HUES6 (cell line): ENCODE results near the gene PLXDC1.
"Not testable (repeated sequence)": the region's sequence is repeated elsewhere in the genome, so short reads cannot be mapped to it uniquely, and the experiment has no call there.

Experiments
- H3K27ac ChIP-seq: 2 replicates; pipeline ENCODE4 v1.7.0; 2013; ENCODE audit warnings: low read depth, mild to moderate bottlenecking, low read length, inconsistent platforms
- H3K27me3 ChIP-seq: 2 replicates; pipeline ENCODE4 v1.6.1; 2013; ENCODE audit warnings: low read length; ENCODE audit not compliant: control insufficient read depth, insufficient read depth
- H3K36me3 ChIP-seq: 2 replicates; pipeline ENCODE4 v1.6.1; 2013; ENCODE audit warnings: low read length; ENCODE audit not compliant: control insufficient read depth, insufficient read depth
- H3K4me1 ChIP-seq: 2 replicates; pipeline ENCODE4 v1.6.1; 2013; ENCODE audit warnings: low read length; ENCODE audit not compliant: control insufficient read depth, insufficient read depth
- H3K4me3 ChIP-seq: 2 replicates; pipeline ENCODE4 v1.5.1; 2013; ENCODE audit warnings: low read depth, low read length
- H3K9ac ChIP-seq: one replicate; pipeline ENCODE4 v1.6.1; 2013; ENCODE audit warnings: mild to moderate bottlenecking, low read length
- H3K9me3 ChIP-seq: 2 replicates; pipeline ENCODE4 v1.6.1; 2013; ENCODE audit warnings: low read depth, low read length; ENCODE audit not compliant: control insufficient read depth, insufficient read depth

The PLXDC1 gene

DNA sequence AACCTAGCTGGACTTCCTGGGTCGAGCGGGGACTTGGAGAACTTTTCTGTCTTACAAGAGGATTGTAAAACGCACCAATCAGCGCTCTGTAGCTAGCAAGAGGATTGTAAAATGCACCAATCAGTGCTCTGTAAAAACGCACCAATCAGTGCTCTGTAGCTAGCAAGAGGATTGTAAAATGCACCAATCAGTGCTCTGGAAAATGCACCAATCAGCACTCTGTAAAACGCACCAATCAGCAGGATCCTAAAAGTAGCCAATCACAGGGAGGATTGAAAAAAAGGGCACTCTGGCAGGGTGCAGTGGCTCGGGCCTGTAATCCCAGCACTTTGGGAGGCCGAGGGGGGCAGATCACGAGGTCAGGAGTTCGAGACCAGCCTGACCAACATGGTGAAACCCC is 17.1 kb upstream of the PLXDC1 start:
- Histone ChIP-seq H3K4me1 (peaks cover 35% of the 10 kb centered on the region), H3K27me3 (peaks cover 21% of the 10 kb centered on the region)
- H3K4me3 ChIP-seq, H3K9ac ChIP-seq, H3K9me3 ChIP-seq, H3K27ac ChIP-seq, H3K36me3 ChIP-seq: not testable (repeated sequence)

DNA sequence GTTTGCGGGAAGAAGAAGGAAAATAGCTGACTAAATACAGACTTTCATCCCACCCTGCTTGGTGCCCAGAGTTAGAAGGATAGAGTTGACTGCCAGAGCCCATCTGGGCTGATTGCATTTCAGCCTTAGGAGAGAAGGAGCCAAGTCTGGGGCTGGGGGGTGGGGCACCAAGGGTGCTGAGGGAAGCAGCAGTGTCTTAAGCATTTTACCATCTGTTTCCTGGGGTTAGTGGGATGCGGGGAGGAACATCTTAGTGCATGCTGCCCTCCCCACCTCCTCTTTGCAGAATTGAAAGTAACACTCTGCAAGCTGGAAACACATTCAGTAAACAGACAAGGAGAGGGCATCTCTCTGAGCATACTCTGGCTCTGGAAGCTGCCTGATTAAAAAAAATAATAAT is 16.0 kb upstream of the PLXDC1 start:
- Histone ChIP-seq H3K27ac (no peak overlapping the region), H3K36me3 (no peaks in the 10 kb centered on the region), H3K27me3 (peaks cover 21% of the 10 kb centered on the region), H3K4me3 (no peak overlapping the region; the same call in 1 of the 2 replicates), H3K9me3 (no peaks in the 10 kb centered on the region), H3K4me1 (peaks cover 32% of the 10 kb centered on the region), H3K9ac (no peak overlapping the region)

DNA sequence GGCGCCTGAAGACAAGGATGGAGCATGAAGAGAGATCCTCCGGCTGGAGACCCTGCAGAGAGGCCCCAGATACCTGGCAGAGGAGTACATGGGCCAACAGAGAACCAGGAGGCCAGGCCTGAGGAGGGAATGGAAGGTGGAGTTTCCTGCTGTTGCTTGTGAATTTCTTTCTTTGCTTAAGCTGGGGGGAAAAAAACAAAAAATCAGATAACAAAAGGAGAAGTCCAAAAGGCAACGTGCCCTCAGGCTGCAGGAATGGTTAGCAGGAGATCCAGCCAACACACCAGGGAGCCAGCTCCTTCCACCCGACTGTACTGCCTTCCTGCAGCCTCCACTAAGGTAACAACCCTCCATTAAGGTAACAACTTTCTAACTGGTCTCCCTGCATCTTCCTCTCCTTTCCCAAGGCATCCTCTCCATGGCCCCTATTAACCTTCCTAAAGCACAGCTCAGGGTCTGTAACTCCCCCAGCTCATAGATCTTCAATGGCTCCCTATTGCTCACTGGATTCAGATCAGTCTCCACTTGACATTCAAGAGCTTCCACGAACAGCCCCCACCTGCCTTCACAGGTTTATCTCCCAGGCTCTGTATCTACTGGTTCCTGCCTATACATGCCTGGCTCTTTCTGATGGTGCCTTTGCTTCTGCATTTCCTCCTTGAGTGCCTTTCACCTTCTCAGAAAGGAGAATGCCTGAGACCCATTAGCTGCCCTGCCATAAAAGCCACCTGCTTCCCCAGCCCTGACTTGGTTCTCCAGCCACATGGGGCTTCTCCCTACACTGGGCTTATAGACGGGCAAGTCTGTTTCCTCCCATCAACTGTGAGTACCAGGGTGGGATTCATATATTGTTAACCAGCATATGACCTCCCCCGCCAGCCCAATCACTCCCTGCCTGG is 15.2 kb upstream of the PLXDC1 start:
- Histone ChIP-seq H3K27me3 (peaks cover 21% of the 10 kb centered on the region), H3K4me1 (peaks cover 26% of the 10 kb centered on the region), H3K4me3 (peak overlapping the region; percentile 75; the same call in 1 of the 2 replicates), H3K9me3 (no peaks in the 10 kb centered on the region), H3K9ac (no peak overlapping the region), H3K36me3 (no peaks in the 10 kb centered on the region), H3K27ac (no peak overlapping the region)

DNA sequence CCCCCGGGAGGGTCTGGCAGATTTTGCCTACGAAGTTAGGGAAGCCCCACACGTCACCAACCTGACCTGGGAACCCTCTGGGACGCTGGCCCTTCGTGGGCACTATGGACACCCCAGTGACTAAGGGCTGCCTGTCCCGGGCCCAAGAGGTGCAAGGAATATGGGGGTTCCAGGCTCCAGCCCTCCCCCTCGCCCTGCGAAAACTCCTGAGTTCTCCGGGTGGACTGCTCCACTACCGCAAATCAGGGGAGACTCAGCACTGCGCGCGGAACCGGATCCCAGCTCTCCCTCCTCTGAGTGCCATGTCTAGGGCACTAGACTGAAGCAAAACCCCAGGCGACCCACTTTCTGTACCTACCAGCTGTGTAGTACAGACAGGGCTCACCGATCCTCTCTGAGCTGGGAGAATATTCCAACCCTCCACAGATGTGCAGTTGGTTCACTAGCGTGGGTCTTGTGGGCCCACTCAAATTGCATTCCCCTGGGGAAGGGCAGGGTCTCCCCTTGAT is 14.5 kb upstream of the PLXDC1 start, which contains the start of gene ARL5C:
ARL5C (minus strand) TSS at position 321 of the 509 bp plus-strand sequence. CDS start 401 bp downstream, outside the sequence.
- Histone ChIP-seq H3K27me3 (peaks cover 21% of the 10 kb centered on the region), H3K27ac (no peak within 1 kb of the TSS), H3K9ac (no peak within 1 kb of the TSS), H3K9me3 (no peaks in the 10 kb centered on the region), H3K4me3 (peak within 1 kb of the TSS; percentile 75), H3K4me1 (peaks cover 25% of the 10 kb centered on the region), H3K36me3 (no peaks in the 10 kb centered on the region)

DNA sequence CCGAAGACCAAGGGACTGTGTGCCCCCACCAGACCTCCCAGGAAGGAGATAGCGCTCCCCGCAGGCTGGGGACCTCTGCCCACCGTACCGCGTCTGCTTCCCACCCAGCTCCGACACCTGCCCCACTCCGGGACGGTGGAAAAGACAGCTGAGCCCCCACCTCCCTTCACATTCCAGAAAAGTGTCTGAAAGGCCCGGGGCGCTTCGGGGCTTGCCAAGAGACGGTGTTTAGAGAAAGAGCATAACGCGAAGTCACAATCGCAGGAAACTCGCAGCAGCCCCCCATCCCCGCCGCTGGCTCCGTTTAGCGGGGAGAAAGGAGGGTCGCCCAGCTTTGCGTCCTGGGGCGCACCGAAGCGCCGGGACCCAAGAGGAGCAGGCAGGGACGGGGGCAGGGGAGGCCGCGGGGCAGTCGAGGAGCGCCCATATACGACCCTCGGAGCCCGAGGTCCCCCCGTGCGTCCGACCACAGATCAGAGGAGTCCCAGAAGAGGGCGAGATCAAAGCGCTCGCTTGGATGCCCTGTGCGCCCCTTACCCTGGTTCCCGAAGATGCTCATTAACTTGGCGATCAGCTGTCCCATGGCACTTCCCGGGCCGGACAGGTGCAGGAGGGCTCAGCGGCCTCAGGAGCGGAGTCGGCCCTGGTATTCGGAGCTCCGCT is 13.9 kb upstream of the PLXDC1 start:
- Histone ChIP-seq H3K4me3 (peak overlapping the region; percentile 75), H3K27me3 (peaks cover 21% of the 10 kb centered on the region), H3K27ac (no peak overlapping the region), H3K36me3 (no peaks in the 10 kb centered on the region), H3K9ac (no peak overlapping the region), H3K4me1 (peaks cover 25% of the 10 kb centered on the region), H3K9me3 (no peaks in the 10 kb centered on the region)

DNA sequence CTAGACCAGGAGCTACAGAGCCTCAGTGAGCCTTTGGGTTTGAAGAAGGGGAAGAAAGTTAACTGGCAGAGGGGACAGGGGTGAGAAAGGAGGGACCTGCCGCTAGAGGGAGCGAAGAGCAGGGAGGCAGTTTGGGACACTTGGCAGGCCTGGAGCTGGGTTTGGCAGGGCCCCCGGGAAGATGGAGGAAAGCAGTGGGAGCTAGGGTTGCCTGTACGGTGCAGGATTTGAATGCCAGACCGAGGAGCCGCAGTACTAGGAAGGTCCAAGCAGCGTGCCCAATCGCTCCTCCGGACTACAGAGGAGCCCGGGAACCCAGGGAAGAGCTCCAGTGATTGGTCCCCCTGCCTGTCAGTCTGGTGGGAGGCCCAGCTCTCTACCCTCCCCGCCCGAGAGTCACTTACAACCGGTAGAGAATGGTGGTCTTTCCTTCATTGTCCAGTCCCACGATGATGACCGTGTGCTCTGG is 13.3 kb upstream of the PLXDC1 start:
- Histone ChIP-seq H3K27me3 (peaks cover 21% of the 10 kb centered on the region), H3K27ac (no peak overlapping the region), H3K4me3 (peak overlapping the region; percentile 75), H3K9me3 (no peaks in the 10 kb centered on the region), H3K36me3 (no peaks in the 10 kb centered on the region), H3K9ac (no peak overlapping the region), H3K4me1 (peaks cover 25% of the 10 kb centered on the region)

DNA sequence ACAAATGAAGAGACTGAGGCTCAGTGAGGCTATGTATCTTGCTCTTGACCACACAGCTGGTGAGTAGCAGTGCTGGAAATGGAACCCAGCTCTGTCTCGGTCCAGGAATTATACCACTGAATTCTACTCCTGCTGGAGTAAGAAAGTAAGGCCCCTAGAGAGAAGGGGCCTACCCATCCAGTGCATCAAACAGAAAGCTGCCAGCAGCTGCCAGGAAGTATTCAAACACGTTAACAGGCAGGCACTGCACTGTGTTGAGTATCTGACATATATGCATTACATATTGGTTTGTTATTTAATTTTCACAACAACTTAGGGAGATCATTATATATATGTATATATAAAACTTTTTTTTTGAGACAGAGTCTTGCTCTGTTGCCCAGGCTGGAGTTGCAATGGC is 10.5 kb upstream of the PLXDC1 start:
- peaks cover 19% of the 10 kb centered on the region for H3K4me1 ChIP-seq
- no peak overlapping the region for H3K27ac ChIP-seq
- no peak overlapping the region for H3K4me3 ChIP-seq
- H3K9me3 ChIP-seq: no peaks in the 10 kb centered on the region
- no peaks in the 10 kb centered on the region for H3K36me3 ChIP-seq
- peaks cover 21% of the 10 kb centered on the region for H3K27me3 ChIP-seq
- no peak overlapping the region for H3K9ac ChIP-seq

DNA sequence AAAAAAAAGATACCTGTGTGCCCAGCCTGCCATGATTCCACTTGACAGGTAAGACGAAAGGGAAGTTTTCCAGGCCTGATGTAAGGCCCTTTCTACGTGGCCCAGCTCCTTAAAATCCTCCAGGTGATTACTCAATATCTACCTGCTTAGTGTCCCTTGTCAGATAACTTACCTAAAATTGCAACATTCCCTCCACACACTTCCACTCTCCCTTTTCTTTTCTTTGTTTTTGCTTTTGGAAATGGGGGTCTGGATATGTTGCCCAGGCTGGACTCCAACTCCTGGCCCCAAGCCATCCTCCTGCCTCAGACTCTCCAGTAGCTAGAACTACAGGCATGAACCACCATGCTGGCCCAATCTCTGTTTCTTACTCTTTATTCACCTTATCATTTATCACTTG is 7.2 kb upstream of the PLXDC1 start:
- Histone ChIP-seq H3K9ac (no peak overlapping the region), H3K4me3 (no peak overlapping the region), H3K36me3 (no peaks in the 10 kb centered on the region), H3K27me3 (no peaks in the 10 kb centered on the region), H3K27ac (no peak overlapping the region), H3K9me3 (no peaks in the 10 kb centered on the region), H3K4me1 (0 out of 2 replicates have a peak, but pooled peaks cover 3% of the 10 kb centered on the region)

DNA sequence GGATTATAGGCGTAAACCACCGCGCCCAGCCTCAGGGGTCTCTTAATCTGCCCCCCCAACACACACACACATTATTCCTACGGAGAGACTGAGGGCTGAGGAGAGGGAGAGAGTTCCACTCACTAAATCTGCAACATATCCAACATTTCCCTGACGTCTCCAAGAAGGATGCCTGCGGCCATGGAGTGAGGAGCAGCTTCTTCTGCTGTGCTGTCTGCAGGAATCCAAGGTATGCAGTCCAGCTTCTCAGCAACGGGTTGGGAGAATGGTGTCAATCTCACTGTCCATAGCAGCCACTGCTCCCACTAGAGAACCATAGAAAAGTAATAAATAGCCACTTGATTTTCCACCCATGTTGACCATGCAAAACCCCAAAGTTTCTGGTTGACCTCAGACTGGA is 5.1 kb upstream of the PLXDC1 start:
- H3K27ac ChIP-seq: no peak overlapping the region
- H3K9me3 ChIP-seq: no peaks in the 10 kb centered on the region
- no peaks in the 10 kb centered on the region for H3K36me3 ChIP-seq
- no peak overlapping the region for H3K4me3 ChIP-seq
- H3K9ac ChIP-seq: no peak overlapping the region
- H3K4me1 ChIP-seq: peaks cover 3% of the 10 kb centered on the region; the same call in 1 of the 2 replicates
- peaks cover 10% of the 10 kb centered on the region for H3K27me3 ChIP-seq

DNA sequence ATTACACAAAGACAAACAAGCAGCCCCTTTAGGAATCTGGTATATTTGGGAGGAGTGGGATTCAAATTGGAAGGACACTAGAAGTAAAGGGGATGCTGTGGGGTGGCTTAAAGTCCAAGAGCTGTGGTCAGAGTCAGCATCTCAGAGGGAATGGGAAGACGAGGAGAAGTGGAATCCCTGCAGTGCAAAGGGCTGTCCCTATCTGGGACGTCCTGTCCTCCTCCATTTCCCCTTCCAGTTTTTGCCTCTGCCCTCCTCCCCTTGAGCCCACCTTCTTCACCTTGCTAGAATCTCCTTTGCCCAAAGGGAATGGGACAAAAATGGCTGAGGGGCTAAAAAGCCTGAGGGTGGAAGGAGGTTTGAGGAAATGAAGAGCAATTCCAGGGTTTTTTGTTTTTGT is 4.2 kb upstream of the PLXDC1 start:
- no peaks in the 10 kb centered on the region for H3K36me3 ChIP-seq
- no peak overlapping the region for H3K9ac ChIP-seq
- H3K27ac ChIP-seq: no peak overlapping the region
- peaks cover 3% of the 10 kb centered on the region; the same call in 1 of the 2 replicates for H3K4me1 ChIP-seq
- H3K4me3 ChIP-seq: no peak overlapping the region; the same call in 1 of the 2 replicates
- H3K9me3 ChIP-seq: no peaks in the 10 kb centered on the region
- H3K27me3 ChIP-seq: peaks cover 17% of the 10 kb centered on the region
